Lower leg skin (tissue), 4 donors: ENCODE measurements around the gene ZCCHC14. TPM values are rescaled to one million over a fixed set of nuclear protein-coding genes. Genes with fewer than 3 reads are reported as not detected.
A peak's percentile ranks its signal among the peaks of the same experiment; 100 is the strongest.
"Not testable (repeated sequence)": the region's sequence is repeated elsewhere in the genome, so short reads cannot be mapped to it uniquely, and the experiment has no call there.

ENCODE experiments used
- DNase-seq, 2 donors: peaks; one replicate each; pipeline ENCODE4 v3.0.0-alpha.2; 2019; ENCODE audit warnings: low spot score in 2 of 2
- H3K4me3 ChIP-seq: fragments of 200-600 bp; sonication (generic); 2 replicates; pipeline ENCODE4 v1.5.1; 2017; ENCODE audit warnings: mild to moderate bottlenecking, low read depth; ENCODE audit not compliant: poor library complexity, severe bottlenecking
- POLR2A ChIP-seq, 2 donors: fragments of 450-650 bp; IDR thresholded peaks; one replicate each; pipeline ENCODE4 v1.6.1; 2016 to 2017; ENCODE audit warnings: antibody characterized with exemption in 2 of 2, mild to moderate bottlenecking in 1 of 2, moderate library complexity in 1 of 2
- WGBS, 2 donors: methylation state at CpG; one replicate each; pipeline ENCODE4 v1.1.5; 2018; 5-methylcytosine and 5-hydroxymethylcytosine counted together
- intact Hi-C: fragments of 100-400 bp; cut with DNase I; formaldehyde crosslinking; loops from one replicate; pipeline ENCODE4 v1.15.0; 2023; ENCODE audit warnings: low total_unique reads
- total RNA-seq, 4 donors: library from RNA; depleted of rRNA; stranded (reverse); fragments of >200 nt; gene quantifications; one replicate each; pipeline ENCODE4 v1.1.0, GENCODE V29; 2016
- TF ChIP-seq, protein P1 (sequence below), 3 donors: fragments of 450-650 bp; IDR thresholded peaks; one replicate each; pipeline ENCODE4 v1.5.1; 2016; ENCODE audit warnings: antibody characterized with exemption in 3 of 3, mild to moderate bottlenecking in 3 of 3, moderate library complexity in 2 of 3

ZCCHC14 gene
- total RNA-seq, 4 donors from 2014 or later, result 13.7 to 25.4 (median 23.6) TPM

DNA sequence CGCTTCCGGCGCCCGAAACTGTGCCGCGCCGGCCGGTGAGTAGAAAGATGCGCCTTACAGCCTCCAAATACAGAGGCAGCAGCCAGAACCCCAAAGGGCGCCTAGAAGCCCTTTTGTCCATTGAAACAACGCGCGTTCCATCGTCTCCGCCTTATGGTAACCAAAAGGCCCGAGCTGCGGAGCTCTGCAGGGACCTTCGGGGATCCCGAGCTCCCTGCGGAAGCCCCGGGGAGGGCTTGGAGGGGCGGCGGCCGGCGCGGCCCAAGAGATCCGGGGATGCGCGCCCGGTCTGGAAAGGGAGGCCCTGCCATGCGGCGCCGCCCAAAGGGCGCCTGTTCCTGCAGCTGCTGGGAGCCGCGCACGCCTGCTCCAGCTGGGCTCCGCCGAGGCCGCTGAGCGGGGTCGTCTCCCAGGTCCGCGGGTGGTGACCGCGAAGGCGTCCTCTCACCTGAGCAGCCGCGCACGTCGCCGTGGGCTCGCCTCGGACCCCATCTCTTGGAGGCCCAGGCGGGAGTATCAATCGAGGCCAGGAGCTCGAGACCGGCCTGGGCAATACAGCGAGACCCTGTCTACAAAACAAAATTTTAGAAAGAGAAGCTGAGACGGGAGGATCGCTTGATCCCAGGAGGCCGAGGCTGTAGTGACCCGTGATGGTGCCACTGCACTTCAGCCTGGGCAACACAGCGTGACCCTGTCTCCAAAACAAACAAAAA is 108.5 kb downstream of the ZCCHC14 start:
- 8 to 12% methylated on average over 33 to 59 of the region's 64 CpGs for WGBS, 2 donors
- H3K4me3 ChIP-seq, result peak overlapping the region; percentile 76
- DNase-seq, result no peak
- TF ChIP-seq POLR2A (IDR thresholded peaks at IDR 0.05), result no peak
- TF ChIP-seq, protein P1, sequence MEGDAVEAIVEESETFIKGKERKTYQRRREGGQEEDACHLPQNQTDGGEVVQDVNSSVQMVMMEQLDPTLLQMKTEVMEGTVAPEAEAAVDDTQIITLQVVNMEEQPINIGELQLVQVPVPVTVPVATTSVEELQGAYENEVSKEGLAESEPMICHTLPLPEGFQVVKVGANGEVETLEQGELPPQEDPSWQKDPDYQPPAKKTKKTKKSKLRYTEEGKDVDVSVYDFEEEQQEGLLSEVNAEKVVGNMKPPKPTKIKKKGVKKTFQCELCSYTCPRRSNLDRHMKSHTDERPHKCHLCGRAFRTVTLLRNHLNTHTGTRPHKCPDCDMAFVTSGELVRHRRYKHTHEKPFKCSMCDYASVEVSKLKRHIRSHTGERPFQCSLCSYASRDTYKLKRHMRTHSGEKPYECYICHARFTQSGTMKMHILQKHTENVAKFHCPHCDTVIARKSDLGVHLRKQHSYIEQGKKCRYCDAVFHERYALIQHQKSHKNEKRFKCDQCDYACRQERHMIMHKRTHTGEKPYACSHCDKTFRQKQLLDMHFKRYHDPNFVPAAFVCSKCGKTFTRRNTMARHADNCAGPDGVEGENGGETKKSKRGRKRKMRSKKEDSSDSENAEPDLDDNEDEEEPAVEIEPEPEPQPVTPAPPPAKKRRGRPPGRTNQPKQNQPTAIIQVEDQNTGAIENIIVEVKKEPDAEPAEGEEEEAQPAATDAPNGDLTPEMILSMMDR (IDR thresholded peaks at IDR 0.05), result no peak
- intact Hi-C loops, result no loop called here

DNA sequence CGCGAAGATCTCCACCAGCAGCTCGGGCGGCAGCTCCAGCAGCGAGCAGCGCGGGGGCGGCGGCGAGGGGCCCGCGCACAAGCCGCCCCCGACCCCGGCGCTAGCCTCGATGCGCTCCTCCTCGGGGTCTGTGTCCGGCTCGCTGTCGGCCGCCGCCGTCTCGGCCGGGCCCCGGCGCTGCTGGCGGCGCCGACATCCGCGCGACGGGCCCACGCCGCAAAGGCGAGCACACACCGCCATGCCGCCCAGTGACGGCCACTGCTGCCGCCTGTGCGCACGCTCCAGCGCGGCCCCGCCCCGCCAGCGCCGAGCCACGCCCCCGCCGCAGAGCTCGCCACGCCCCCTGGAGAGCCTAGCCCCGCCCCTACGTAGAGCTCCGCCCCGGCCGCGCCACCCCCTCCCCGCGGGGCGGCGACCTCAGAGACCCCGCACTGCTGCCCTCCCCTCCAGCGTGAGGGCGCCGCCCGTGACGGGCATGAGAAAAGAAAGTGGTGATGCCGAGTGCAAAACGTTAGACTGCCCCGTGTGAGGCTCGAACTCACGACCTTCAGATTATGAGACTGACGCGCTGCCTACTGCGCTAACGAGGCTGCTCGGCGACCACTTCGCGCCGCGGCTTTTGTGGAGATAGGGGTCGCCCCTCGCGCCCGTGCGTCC is 109.2 kb downstream of the ZCCHC14 start, which contains the start of gene FBXO31:
Gene FBXO31 (minus strand): TSS at position 272 of the 657 bp plus-strand sequence. CDS start 32 bp downstream, at position 240.
- DNase-seq, result peak; percentile 74 to 98
- TF ChIP-seq, protein P1 (IDR thresholded peaks at IDR 0.05), result peak in 1 of 3 donors; percentile 56
- TF ChIP-seq POLR2A (IDR thresholded peaks at IDR 0.05), result peak in 1 of 2 donors; percentile 68
- H3K4me3 ChIP-seq, result peak within 1 kb of the TSS; percentile 80
- WGBS, 2 donors, result 0% methylated on average over 33 to 54 of the region's 92 CpGs
- intact Hi-C loops, result no loop called here

DNA sequence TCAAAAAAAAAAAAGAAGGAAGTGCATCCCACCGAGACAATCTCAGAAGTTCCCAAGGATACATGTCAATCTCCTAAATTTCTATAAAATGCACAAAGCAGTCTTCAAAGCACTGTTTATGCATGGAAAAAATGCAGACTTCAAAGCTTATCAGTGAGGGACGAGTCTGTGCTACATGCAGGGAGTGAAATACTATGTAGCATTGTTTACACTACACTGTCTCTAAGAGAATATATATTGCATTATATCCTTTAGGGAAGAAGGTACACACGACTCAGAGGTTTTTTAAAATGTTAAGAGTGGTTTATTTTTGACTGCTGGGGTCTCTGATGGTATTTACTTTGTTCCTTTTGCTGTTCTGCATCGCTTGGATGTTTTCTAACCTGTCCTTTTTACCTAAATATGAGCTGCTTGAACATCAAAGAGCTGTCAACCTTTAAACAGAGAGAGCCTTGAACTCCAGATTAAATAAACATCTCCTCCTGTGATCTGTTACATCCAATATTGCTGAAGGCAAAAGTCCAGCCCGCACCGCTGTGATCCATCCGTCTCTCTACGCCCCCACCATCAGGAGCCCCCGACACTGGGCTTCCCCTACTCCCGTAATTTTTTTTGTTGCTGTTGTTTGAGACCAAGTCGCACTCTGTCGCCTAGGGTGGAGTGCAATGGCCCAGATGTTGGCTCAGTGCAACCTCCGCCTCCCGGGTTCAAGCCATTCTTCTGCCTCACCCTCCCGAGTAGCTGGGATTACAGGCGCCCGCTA is 110.6 kb downstream of the ZCCHC14 start:
- peak overlapping the region; percentile 80 for H3K4me3 ChIP-seq
- no peak for DNase-seq
- no peak for TF ChIP-seq POLR2A (IDR thresholded peaks at IDR 0.05)
- TF ChIP-seq, protein P1 (IDR thresholded peaks at IDR 0.05), result no peak
- intact Hi-C loops, result no loop called here
- 10 to 21% methylated on average over 17 of the region's 17 CpGs for WGBS, 2 donors

DNA sequence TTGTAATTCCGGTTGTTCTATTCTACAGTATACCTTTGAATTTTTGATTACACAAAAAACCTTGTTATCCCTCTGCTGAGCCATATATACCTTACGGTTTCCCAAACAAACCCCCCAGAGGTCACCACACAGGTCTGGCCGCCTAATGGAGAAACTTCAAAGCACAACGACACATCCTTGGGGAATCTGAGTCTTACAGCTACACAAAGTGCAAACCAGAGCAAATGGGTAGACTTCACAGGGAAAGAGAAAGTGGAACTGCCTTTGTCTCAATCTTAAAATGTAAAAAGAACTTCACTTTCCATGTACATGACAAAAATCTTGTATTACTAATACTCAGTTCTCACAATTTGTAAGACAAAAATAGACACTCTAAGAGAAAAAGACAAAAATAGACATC is 111.9 kb downstream of the ZCCHC14 start:
- no peak overlapping the region for H3K4me3 ChIP-seq
- TF ChIP-seq, protein P1 (IDR thresholded peaks at IDR 0.05), result no peak
- TF ChIP-seq POLR2A (IDR thresholded peaks at IDR 0.05), result no peak
- 43 to 48% methylated on average over 4 of the region's 4 CpGs for WGBS, 2 donors
- intact Hi-C loops, result no loop called here
- no peak for DNase-seq

DNA sequence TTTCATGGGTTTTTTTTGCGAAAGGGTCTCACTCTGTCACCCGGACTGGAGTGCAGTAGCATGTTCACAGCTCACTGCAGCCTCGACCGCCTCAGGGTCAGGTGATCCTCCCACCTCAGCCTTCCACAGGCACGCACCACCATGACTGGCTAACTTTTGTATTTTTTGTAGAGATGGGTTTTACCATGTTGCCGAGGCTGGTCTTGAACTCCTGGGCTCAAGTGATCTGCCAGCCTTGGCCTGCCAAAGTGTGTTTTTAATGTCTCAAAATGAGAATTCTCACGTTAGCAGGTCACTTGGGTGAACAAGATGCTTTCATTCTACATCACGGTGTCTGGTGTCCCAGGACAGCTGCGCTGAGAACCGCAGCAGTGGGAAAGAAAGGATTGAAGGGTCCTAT is 112.4 kb downstream of the ZCCHC14 start:
- 81 to 88% methylated on average over 10 of the region's 10 CpGs for WGBS, 2 donors
- DNase-seq, result no peak
- no peak overlapping the region for H3K4me3 ChIP-seq
- intact Hi-C loops, result no loop called here
- TF ChIP-seq, protein P1 (IDR thresholded peaks at IDR 0.05), result no peak
- no peak for TF ChIP-seq POLR2A (IDR thresholded peaks at IDR 0.05)

DNA sequence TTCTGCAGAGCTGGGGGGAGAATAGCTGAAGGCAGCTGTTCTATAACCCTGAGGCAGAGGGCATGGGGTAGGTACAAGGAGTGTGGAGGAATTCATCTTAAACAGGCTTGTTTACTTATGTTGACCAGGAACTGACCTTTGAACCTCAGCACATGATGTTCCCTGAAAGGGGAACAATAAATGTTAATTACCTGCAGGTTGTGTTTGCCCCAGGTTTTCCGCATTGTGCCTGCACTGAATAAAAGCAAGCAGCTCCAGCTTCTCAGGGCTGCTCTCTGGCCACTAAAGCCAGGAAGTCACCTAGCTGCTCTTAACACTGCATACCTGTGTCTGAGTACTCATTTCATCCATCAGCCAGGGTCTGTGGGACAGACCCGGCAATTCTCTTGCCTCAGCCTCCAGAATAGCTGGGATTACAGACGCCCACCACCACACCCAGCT is 113.5 kb downstream of the ZCCHC14 start:
- DNase-seq, H3K4me3 ChIP-seq, intact Hi-C loops: not testable (repeated sequence)
- 83 to 87% methylated on average over 3 of the region's 3 CpGs for WGBS, 2 donors
